NB4 (cell line): ENCODE results near the gene RAVER2.

Experiments used
- DNase-seq: peaks from one replicate; pipeline ENCODE4 v3.0.0; 2010; ENCODE audit warnings: low read depth
- H3K4me3 ChIP-seq: one replicate; pipeline ENCODE4 v1.5.1; 2011; ENCODE audit warnings: mild to moderate bottlenecking, low read depth, low read length, moderate library complexity
- MAX ChIP-seq: IDR thresholded peaks from 2 replicates; pipeline ENCODE4 v1.6.1; 2011; ENCODE audit warnings: low read depth, low read length
- MYC ChIP-seq: IDR thresholded peaks from 2 replicates; pipeline ENCODE4 v1.6.1; 2011; ENCODE audit warnings: low read depth, low read length
- POLR2A ChIP-seq: IDR thresholded peaks from 2 replicates; pipeline ENCODE4 v1.6.1; 2011; ENCODE audit warnings: mild to moderate bottlenecking; ENCODE audit not compliant: insufficient read length; ENCODE audit errors: extremely low read depth
- TF ChIP-seq, protein P1 (sequence below): IDR thresholded peaks from one replicate; pipeline ENCODE4 v1.5.1; 2012; ENCODE audit warnings: low read depth, low read length

RAVER2 gene

DNA sequence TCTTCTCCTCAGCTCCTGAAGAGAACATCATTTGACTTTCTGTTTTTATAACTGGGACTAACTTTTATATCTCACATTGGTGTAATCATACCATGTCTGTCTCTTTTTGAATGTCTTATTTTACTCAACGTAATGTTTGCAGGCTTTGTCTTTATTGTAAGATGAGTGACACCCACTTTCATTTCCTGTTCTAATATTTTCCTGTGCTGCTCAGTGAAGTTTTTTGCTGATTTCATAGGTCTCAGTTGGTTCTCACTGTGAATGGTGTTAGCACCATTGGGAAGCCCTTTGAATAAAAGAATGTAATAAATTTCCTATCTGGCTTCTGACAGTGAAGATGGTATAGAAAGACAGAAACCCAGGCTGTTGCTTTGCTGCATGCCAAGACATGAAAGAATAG is 84.0 kb downstream of the RAVER2 start:
- TF ChIP-seq POLR2A (no peak), MAX (no peak), MYC (no peak)
- TF ChIP-seq, protein P1, sequence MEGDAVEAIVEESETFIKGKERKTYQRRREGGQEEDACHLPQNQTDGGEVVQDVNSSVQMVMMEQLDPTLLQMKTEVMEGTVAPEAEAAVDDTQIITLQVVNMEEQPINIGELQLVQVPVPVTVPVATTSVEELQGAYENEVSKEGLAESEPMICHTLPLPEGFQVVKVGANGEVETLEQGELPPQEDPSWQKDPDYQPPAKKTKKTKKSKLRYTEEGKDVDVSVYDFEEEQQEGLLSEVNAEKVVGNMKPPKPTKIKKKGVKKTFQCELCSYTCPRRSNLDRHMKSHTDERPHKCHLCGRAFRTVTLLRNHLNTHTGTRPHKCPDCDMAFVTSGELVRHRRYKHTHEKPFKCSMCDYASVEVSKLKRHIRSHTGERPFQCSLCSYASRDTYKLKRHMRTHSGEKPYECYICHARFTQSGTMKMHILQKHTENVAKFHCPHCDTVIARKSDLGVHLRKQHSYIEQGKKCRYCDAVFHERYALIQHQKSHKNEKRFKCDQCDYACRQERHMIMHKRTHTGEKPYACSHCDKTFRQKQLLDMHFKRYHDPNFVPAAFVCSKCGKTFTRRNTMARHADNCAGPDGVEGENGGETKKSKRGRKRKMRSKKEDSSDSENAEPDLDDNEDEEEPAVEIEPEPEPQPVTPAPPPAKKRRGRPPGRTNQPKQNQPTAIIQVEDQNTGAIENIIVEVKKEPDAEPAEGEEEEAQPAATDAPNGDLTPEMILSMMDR: no peak
- DNase-seq: no peak
- H3K4me3 ChIP-seq: no peak overlapping the region

DNA sequence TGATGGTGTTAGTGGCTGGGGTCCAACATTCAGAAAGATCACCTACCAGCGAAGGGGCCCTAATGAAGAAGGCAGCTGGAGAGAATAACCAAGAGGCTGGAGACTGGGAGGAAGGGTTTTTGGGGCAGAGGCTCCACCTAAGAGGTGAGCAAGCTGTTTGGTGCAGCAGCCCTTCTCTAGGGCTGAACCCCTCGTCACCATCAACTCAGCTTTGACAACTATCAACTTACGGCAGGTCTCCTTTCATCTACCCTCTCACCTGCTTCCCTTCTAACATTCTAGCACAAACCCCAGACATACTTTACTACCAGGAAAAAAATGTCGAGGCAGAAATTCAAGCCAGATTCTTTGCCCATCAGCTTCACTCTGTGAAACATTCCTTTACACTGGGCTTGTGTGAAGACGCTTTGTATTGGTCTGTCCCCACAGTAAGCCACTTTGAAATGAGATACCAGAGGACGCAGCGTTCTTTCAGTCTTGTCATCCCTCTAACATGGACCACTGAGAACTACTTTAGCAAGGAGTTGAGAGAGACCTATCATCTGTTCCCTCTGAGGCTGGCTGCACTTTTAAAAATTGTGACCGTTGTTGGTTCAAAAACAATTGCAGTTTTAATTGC is 84.6 kb downstream of the RAVER2 start:
- no peak overlapping the region for H3K4me3 ChIP-seq
- TF ChIP-seq MYC: no peak
- TF ChIP-seq, protein P1: no peak
- no peak for DNase-seq

DNA sequence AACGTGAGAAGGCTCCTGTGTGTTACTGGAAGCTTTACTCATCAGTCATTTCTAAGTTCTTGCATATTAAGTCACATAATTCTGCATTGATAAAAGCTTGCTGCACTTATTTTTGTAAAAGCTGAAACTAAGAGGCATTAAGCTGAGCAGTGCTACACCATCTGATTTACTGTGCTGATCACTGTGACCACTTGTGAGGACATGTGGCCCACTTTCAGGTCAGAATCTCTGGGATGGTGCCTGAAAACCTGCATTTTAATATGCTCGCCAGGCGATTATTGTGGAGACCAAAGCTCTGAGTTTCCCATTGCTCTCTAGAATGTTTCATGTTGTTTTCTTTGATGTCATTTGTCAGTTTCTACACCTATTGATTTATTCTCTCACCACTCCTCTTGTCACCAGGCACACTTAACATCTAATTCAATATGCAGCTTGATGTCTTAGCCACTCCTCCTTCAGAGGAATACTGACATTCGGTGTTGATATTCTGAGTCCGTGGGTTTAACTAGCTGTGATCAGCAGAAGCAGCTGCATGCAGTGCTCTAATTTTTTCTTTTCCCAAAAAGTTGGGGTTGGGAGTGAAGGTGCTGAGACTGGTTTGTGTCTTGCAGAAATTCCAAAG is 85.3 kb downstream of the RAVER2 start:
- TF ChIP-seq, protein P1: no peak
- no peak for TF ChIP-seq MAX
- TF ChIP-seq MYC: no peak
- TF ChIP-seq POLR2A: no peak
- DNase-seq: no peak
- H3K4me3 ChIP-seq: no peak overlapping the region

DNA sequence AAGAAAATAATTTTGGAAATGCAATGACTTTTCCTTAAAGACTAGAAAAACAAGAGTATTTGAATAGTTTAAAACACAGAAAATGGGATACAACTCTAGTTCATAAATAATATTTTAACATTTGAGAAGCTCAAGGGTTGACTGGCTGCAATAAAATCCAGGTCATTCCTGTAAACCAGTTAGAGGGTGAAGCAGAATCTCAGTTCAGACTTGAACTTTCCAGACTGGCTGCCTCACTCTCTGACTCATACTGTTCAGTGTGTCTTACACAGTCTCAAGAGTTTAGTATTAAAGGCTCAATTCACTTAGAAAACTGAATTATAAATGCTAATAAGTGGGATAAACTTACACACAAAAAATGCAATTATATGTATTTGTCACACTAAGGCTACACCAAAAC is 89.9 kb downstream of the RAVER2 start:
- H3K4me3 ChIP-seq: no peak overlapping the region
- DNase-seq: no peak
- TF ChIP-seq MAX (no peak), MYC (no peak)
- TF ChIP-seq, protein P1: no peak

DNA sequence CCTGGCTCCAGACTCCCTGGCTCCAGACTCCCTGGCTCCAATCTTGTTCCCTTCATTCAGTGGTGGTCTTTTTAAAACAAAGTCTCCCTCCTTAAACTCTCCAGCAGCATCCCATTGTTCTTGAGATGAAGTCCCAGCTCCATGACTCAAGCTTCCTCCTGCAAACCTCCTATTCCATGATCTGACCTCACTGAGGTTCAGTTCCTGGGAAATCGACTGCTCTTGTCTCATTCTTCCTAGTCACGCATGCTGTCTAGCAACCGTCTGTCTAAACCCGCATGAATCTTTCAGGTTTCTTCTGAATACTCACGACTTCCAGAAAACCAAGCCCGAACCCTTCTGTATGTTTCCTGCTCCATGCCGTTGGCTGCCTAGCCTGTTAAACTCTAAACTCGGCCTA is 91.9 kb downstream of the RAVER2 start:
- no peak overlapping the region for H3K4me3 ChIP-seq
- TF ChIP-seq, protein P1: no peak
- TF ChIP-seq MAX (no peak), MYC (no peak), POLR2A (no peak)
- no peak for DNase-seq

DNA sequence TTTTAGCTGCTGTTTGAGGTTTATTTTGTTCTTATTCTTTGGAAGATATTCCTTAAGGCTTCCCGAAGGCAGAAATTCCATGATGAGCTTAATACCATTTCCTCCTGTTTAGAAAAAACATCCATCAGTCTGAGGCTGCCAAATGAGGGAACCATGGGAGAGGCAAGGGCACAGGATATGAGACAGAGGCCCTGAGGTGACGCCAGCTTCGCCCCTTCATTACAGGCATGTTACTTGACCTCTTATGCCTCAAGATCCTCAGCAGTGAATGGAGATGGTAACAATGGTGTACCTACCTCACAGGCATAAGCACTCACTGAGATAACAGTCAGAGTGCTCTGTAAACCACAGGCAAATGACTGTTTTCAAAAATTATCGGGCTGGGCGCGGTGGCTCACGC is 93.6 kb downstream of the RAVER2 start:
- no peak for DNase-seq
- TF ChIP-seq MYC: no peak
- TF ChIP-seq, protein P1: no peak
- no peak for TF ChIP-seq POLR2A
- H3K4me3 ChIP-seq: no peak overlapping the region
